BJ (cell line): ENCODE measurements around the gene BOD1. TPM values are rescaled to one million over a fixed set of nuclear protein-coding genes. Genes with fewer than 3 reads are reported as not detected.

ENCODE experiments used
- CTCF ChIA-PET: fragments of 350-600 bp; formaldehyde crosslinking; extraction: SDS; loops from one replicate; lab custom pipeline; 2021; ENCODE audit warnings: antibody characterized with exemption, inconsistent platforms; lab: Yijun Ruan, JAX
- POLR2A ChIA-PET: fragments of 300-600 bp; sonication (Branson Sonifier 250); formaldehyde crosslinking; extraction: SDS; loops from one replicate; lab custom pipeline; 2021; ENCODE audit warnings: antibody characterized with exemption; lab: Charles Lee
- DNase-seq: peaks from one replicate; pipeline ENCODE4 v3.0.0-alpha.2; 2011; ENCODE audit warnings: low read depth
- H3K27me3 ChIP-seq: 2 replicates; pipeline ENCODE4 v1.6.0; 2011; ENCODE audit warnings: low read length; ENCODE audit not compliant: control insufficient read depth, insufficient read depth
- H3K36me3 ChIP-seq: 2 replicates; pipeline ENCODE4 v1.5.1; 2011; ENCODE audit warnings: low read length; ENCODE audit not compliant: control insufficient read depth, insufficient read depth
- H3K4me3 ChIP-seq: 2 replicates; pipeline ENCODE4 v1.5.1; 2011; ENCODE audit warnings: low read depth, mild to moderate bottlenecking, control low read depth, low read length
- polyA plus RNA-seq: library from polyadenylated mRNA; depleted of rRNA; stranded (reverse); fragments of >200 nt; gene quantifications from 2 replicates; pipeline ENCODE4 v1.2.3, GENCODE V29; 2011
- TF ChIP-seq, protein P1 (sequence below): IDR thresholded peaks from 2 replicates; pipeline ENCODE4 v1.5.1; 2011; ENCODE audit warnings: low read depth, mild to moderate bottlenecking, control low read depth, inconsistent platforms, low read length, moderate library complexity; ENCODE audit not compliant: insufficient read depth

The BOD1 gene
- polyA plus RNA-seq, 1 experiment: 51.5 TPM

DNA sequence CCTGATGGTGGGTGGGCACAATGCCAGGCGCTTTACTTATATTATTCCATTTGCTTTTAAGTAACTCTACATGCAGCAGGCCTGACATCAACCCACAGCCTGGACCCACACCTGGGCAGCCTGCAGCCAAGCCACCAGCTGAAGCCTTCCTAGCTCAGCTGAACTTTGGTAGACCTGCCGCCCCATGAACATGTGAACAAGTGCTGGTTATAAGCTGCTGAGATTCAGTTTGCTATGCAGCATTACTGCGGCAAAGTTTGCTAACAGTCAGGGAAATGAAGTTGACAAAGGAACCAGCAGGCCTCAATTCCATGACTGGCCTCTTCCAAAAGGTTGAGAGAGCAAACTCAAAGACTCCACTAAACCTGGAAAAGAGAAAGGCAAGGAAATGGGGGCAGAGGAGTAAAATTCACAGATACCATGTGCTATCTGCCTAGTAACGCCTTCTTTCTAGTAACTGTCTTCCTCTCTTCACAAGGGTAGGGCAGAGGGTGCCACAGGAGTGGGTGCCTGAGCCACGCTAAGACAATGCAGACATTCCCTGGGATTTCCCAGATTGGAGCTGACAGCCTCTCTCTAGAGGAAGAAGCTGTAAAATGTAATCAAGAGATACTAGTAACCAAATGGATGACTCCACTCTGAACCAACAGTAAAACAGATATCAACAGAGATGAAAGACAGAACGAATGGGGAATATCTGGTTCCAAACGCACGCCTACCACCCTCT, 2.9 kb downstream of the BOD1 start:
- POLR2A ChIA-PET: no interaction called here
- CTCF ChIA-PET: interaction anchor here (0.6 to 2.8 kb wide), 5 partner anchors 11 to 360 kb away, joined by 3 to 15 read pairs (median 6); no protein-coding TSS in a partner anchor
- no peaks in the 10 kb centered on the region for H3K27me3 ChIP-seq
- peaks cover 9% of the 10 kb centered on the region for H3K36me3 ChIP-seq
- H3K4me3 ChIP-seq: no peak overlapping the region
- TF ChIP-seq, protein P1, sequence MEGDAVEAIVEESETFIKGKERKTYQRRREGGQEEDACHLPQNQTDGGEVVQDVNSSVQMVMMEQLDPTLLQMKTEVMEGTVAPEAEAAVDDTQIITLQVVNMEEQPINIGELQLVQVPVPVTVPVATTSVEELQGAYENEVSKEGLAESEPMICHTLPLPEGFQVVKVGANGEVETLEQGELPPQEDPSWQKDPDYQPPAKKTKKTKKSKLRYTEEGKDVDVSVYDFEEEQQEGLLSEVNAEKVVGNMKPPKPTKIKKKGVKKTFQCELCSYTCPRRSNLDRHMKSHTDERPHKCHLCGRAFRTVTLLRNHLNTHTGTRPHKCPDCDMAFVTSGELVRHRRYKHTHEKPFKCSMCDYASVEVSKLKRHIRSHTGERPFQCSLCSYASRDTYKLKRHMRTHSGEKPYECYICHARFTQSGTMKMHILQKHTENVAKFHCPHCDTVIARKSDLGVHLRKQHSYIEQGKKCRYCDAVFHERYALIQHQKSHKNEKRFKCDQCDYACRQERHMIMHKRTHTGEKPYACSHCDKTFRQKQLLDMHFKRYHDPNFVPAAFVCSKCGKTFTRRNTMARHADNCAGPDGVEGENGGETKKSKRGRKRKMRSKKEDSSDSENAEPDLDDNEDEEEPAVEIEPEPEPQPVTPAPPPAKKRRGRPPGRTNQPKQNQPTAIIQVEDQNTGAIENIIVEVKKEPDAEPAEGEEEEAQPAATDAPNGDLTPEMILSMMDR: no peak
- no peak for DNase-seq

DNA sequence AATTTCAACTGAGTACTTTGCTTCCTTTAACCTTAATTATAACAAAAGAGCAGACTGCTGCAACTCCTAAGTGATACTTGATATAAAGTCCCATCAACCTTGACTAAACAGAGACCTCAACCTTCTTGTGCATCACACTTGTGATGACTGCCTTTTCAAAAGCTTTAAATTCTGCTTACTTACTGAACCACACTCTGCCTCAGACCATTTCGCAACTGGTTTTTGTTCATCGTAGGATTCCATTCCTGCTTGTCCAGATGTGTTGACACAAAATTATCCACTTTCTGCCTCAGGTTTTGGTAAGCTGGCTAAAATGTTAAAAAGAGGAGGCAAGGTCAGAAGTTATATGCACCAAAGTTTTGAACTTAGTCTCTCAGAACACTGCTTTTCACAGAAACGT, 3.5 kb downstream of the BOD1 start:
- TF ChIP-seq, protein P1: no peak
- ChIA-PET POLR2A (no interaction called here), CTCF (interaction anchor here (0.6 to 2.8 kb wide), 6 partner anchors 10 to 385 kb away, joined by 3 to 15 read pairs (median 4); no protein-coding TSS in a partner anchor)
- no peak for DNase-seq
- Histone ChIP-seq H3K4me3 (no peak overlapping the region), H3K36me3 (peaks cover 10% of the 10 kb centered on the region), H3K27me3 (no peaks in the 10 kb centered on the region)

DNA sequence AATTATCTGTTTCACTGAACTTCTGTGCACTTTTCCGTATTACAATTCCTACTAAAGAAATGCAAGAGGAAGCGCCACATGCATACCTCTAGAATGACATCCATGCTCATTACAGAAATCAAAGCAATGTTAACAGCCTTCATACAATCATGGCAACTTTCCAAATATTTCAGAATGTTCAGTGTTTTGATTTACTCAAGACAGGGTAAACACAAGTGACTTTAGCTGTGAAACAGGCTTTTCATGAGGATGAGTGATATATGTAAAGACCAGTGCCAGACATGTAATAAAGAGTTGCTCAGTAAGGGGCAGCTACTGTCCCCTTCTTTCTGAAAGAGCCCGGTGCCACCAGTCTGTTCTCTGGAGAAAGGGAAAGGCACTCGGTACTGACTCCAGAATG, 4.7 kb downstream of the BOD1 start:
- H3K27me3 ChIP-seq: no peaks in the 10 kb centered on the region
- CTCF ChIA-PET: interaction anchor here (0.8 to 2.8 kb wide), 5 partner anchors 9 to 700 kb away, joined by 3 to 15 read pairs (median 5); no protein-coding TSS in a partner anchor
- no peak overlapping the region for H3K4me3 ChIP-seq
- TF ChIP-seq, protein P1: no peak
- DNase-seq: no peak
- POLR2A ChIA-PET: no interaction called here
- peaks cover 14% of the 10 kb centered on the region for H3K36me3 ChIP-seq

DNA sequence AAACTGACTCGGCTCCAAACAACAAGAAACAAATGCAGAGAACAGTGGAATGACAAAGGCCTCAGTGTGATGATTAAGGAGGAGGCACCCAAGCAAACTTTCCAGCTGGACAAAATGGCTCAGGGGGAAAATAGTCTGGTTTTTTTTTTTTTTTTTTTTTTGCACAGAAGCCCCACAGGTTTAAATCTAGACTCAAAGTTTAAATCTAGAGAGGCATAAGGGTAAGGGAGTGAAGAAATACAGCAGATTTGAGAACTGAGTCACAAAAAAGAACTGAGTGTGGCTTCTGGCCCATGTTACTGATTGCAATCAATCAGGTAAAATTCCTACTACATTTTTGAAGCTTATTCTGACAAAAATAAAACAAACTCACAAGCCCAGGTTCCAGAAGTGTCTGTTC, 12.3 kb downstream of the BOD1 start:
- H3K27me3 ChIP-seq: no peaks in the 10 kb centered on the region
- POLR2A ChIA-PET: no interaction called here
- H3K36me3 ChIP-seq: peaks cover 13% of the 10 kb centered on the region
- no peak for DNase-seq
- no peak overlapping the region for H3K4me3 ChIP-seq
- TF ChIP-seq, protein P1: no peak
- CTCF ChIA-PET: interaction anchor here (0.8 to 1.7 kb wide), 2 partner anchors 13 to 310 kb away, joined by 3 to 5 read pairs; partner anchors contain the start of gene BOD1

DNA sequence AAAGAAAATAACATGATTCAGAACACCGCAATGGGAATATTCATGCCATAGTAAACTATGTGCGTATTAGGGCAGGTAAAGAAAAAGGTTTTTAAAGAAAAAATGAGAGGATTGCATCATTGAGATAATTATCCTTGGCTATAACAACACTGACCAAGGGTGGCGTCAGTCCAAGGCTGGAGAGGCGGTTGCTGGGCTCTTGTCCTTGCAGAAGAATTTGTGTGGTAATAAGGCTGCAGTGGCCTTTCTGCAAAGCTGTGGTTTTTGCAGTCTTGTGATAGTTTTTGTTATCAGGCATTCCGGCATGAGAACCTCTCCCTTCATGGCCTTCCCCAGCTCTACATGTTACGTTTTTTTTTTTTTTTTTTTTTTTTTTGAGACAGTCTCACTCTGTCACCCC, 14.0 kb downstream of the BOD1 start:
- TF ChIP-seq, protein P1: 0 out of 2 replicates have a peak, but pooled peaks have one; percentile 7
- CTCF ChIA-PET: interaction anchor here (0.6 to 1.4 kb wide), 3 partner anchors 10 to 20 kb away, joined by 3 to 10 read pairs (median 4); no protein-coding TSS in a partner anchor

More for the DNA sequence above, 14.0 kb downstream of the BOD1 start:
- peaks cover 6% of the 10 kb centered on the region for H3K36me3 ChIP-seq
- DNase-seq: no peak
- H3K27me3 ChIP-seq: no peaks in the 10 kb centered on the region
- POLR2A ChIA-PET: no interaction called here
- no peak overlapping the region for H3K4me3 ChIP-seq
